ENCODE data around the gene CACNB1. TPM values are rescaled to one million over a fixed set of nuclear protein-coding genes. Genes with fewer than 3 reads are reported as not detected.

Gene CACNB1
- polyA plus RNA-seq, 4 donors = 8.0 to 14.7 (median 8.4) TPM

DNA sequence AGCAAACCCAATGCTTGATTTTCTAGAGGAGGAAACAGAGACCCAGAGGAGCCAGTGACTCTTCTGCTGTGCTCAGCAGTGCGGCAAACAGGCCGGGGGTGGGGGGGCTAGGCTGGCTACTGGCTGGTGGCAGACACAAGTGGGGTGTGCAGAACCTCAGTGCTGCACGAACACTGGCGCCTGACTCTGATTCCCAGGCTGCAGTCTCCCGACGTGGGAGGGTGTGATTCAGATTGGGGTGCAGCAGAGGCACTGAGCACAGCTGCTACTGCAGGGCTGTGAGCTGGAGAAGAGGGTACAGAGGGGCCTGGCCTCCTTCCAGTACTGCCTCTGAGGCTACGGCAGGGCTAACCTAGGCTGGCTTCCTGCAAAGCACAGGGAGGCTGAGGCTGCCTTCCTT, 10.7 kb upstream of the CACNB1 start:
- no peak for DNase-seq (ENCODE audit: low read depth in 4 of 4, low spot score in 3 of 4)

DNA sequence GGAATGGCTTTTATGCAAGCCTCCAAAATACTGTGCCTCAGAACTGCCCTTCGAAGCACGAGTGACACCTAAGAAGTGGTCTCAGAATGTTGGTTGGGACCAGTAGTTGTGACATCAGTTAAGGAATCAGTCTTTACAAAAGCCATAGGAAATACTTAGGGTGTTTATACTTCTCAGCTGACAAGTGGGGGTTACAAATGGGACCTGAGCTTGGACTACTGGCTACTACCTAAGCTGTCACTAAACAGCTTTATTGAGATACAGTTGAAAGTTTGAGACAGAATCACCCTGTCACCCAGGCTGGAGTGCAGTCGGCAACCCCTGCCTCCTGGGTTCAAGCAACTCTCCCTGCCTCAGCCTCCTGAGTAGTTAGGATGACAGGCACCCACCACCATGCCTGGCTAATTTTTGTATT, 7.7 kb upstream of the CACNB1 start:
- DNase-seq (ENCODE audit: low read depth in 4 of 4, low spot score in 3 of 4) = no peak

DNA sequence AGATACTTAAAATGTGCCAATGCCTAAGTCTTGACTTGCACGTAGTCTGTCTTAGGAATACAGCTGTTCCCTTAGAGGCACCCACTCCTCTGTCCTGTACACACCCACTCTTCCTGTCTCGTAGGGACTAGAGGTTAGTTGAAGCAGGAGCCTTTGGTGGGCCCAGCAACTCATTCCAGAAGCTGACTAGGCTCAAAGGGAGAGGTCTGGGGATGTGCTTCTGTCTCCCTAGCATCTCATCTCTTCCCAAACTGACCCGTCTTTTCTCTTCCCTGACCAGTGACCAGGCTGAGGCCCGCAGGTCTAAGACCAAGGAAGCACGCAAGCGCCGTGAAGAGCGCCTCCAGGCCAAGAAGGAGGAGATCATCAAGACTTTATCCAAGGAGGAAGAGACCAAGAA, 6.8 kb upstream of the CACNB1 start:
- no peak for DNase-seq (ENCODE audit: low read depth in 4 of 4, low spot score in 3 of 4)

GRCh38 chr17:39200957-39201510, 3.6 kb upstream of the CACNB1 start:
- DNase-seq (ENCODE audit: low read depth in 4 of 4, low spot score in 3 of 4) = no peak

- DNase-seq (ENCODE audit: low read depth in 4 of 4, low spot score in 3 of 4) = peak in 3 of 4 donors; percentile 84 to 90 (median 88)
Measured at GRCh38 chr17:39200070-39200879, 2.8 kb upstream of the CACNB1 start, which contains the start of gene RPL19. Gene RPL19, plus strand, starts transcription at chr17:39200283. Its CDS starts 62 bp downstream, at chr17:39200345.

DNA sequence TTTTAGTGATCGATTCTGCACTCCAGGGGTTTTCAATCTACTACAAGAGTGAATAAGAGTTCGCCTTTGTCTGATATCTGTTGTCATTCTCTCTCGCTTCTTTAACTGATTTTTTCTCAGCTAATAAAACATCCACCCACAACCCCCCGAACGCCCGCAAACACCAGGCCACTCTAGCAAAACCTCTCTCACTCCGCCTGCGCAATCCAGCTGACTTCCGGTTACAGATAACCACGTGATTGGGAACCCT, 2.3 kb upstream of the CACNB1 start:
- peak in 1 of 4 donors; percentile 88 for DNase-seq (ENCODE audit: low read depth in 4 of 4, low spot score in 3 of 4)

- DNase-seq (ENCODE audit: low read depth in 4 of 4, low spot score in 3 of 4) = no peak
Measured at GRCh38 chr17:39198186-39198566, 707 bp upstream of the CACNB1 start.

DNA sequence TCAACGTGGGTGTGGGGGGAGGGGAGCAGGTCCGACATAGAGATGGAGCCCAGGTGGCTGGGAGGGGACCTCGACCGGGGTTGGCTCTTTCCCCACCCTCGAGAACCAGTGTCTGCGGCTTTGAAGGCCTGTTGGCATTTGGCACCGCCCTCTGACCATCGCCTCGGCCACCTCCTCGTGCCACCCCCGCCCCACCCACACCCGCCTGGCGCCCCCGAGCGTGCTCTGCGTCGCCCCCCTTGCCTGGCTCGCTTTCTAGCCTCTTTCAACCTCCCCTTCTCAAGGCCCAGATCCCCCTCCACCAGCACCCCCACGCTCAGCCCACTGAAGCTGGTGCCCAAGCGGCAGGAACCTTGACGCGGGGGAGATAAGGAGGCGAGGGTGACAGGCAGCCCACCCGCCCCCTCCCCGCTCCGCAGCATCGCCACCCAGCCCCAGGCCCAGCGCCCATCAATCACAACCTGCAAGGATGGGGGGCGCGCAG, 619 bp downstream of the CACNB1 start:
- no peak for DNase-seq (ENCODE audit: low read depth in 4 of 4, low spot score in 3 of 4)

DNA sequence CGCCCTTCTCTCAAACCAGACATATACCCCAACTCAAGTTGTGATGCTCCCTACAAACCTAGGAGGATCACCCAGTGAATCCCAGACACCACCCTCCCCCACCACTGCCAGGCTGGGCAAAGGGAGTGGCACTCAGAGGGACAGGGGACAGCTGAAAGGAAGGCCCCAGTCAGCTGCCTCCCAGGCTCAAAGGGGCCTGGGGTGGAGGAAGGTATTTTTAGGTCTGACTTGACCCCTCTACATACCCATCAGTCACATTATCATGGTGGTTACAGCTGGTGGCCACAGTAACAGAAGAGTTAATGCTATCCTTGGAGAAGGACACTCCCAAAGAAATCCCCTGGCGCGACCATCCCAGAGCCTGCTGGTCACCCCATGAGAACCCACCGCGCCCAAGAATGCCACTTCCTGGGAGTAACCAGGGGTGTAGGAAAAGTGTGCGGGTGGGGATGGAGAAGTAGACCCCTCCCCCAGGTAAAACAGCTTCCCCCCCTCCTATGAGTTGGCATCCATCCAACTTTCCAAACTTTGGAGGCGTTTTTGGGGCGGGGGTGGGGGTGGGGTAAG, 1.1 kb downstream of the CACNB1 start:
- DNase-seq (ENCODE audit: low read depth in 4 of 4, low spot score in 3 of 4) = no peak

DNA sequence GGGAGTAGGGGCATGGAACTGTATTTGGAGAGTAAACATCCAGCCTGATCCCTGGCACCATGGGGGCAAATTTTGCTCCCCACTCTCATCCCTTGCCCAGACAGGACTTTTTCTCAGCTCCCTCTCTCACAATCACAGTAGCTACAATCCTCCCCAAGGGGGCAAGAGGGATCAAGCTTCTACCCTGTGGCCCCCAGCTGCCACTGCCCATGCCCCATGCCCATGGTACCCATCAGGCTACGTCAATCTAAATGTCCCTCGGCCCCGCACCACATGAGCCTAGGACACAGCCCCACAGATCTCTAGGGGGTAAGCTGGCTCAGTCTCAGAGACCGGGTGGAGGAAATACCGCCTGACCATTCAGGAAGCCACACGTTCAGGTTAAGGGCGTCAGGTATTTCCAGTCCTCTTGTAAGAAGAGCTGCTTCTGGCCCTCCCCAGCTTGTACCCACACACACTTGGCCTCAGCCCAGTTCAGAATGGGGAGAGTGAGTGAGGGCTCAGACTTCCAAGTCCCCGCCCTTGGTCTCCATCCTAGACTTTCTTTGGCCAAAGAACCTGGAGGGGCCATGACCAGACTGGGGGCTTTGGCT, 1.8 kb downstream of the CACNB1 start:
- DNase-seq (ENCODE audit: low read depth in 4 of 4, low spot score in 3 of 4) = no peak

GRCh38 chr17:39194985-39195524, 2.4 kb downstream of the CACNB1 start:
- no peak for DNase-seq (ENCODE audit: low read depth in 4 of 4, low spot score in 3 of 4)

DNA sequence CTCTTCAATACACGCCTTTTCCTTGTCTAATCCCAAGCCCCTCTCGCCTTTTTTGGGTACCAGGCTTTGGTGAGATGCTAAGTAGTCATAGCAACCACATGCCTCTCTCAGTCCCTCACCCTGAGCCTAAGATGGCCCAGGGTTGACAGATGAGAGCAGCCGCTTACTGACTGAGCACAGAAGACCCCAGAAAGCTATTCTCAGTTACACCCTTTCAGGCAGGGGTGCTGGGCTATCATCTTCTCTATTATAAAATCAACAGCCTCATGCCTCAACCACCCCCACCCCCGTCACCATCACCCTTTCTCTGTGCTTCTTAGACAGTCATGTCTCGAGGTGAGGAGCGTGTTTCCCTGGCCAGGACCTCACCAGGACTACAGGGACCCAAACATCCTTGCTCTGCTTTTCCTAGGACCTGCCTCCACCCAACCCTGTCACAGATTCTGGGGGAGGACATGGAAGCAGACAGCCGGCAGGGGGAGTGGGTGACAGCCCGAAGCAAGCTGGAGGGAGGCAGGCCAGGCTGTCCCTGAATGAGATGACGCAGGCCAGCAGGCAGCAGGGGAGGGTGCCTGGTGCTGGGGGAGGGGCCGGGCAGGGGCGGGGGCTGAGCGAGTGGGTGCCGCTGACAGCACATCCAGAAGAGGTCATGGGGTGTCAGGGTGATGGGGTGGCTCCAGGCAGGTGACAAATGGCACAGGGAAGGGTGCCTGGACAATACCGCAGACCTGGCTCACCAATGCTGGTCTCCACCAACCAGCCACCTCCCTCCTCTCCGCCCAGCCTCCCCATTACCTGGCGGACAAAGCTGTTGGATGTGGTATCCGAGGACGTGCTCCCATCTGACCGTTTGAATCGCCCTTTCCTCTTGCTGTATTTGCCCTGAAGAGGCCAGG, 3.1 kb downstream of the CACNB1 start:
- no peak for DNase-seq (ENCODE audit: low read depth in 4 of 4, low spot score in 3 of 4)

DNA sequence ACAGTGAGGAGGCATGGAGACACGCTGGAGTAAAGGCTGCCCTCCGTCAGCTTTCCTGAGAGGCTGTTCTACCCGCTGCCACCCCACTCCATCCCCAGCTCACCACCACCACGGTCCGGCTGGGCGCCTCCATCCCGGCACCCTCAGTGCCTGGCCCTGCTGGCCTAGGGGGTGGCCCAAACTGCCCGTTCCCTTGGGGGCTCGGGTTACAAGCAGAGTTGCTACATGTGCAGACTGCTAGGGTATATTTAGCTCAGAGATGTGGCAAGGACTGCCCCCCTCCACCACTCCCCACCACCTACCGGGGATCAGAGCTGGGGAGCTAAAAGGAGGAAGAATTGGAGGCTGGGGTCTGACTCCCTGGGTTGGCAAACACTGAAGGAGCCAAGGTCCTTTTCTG, 4.1 kb downstream of the CACNB1 start:
- DNase-seq (ENCODE audit: low read depth in 4 of 4, low spot score in 3 of 4) = no peak

DNA sequence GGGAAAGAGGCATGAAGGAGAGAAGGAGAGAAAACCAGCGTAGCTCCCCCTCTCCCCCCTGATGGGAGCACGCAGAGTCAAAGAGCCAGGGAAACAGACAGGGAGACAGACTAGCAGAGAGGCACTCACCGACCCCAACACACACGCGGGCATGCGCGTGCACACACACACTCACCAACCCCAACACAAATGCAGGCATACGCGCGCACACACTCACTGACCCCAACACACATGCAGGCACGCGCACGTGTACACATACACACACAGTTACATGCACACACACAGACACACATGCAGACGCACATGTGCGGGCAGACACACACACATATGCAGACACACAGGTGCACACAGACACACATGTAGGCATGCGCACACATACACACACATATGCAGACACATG, 4.6 kb downstream of the CACNB1 start:
- no peak for DNase-seq (ENCODE audit: low read depth in 4 of 4, low spot score in 3 of 4)

GRCh38 chr17:39191750-39192510, 5.5 kb downstream of the CACNB1 start:
- no peak for DNase-seq (ENCODE audit: low read depth in 4 of 4, low spot score in 3 of 4)

- DNase-seq (ENCODE audit: low read depth in 4 of 4, low spot score in 3 of 4) = no peak
Measured at GRCh38 chr17:39187152-39187830, 10.2 kb downstream of the CACNB1 start.

DNA sequence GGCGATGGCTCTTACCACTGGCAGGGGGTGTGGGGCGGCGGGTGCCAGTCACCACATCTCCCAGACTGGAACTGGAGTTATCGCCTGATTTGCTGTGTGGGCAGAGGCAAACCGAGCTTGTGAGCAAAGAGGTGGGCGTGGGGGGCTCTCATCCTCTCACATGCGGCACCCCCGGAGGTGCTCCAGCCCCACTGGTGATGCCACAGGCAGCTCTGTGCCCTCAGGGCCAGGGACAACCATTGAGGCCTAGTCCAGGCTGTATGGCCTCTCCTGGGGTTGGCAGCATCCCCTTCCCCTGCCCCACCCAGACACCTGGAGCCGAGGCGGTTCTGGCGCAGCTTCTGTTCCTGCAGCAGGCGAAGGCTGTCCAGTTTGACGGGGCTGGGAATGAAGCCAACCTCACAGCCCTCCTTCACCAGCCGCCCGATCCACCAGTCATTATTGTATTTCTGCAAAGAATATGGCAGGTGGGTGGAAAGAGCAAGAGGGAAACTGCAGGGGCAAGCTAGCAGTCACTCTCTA, 10.9 kb downstream of the CACNB1 start:
- no peak for DNase-seq (ENCODE audit: low read depth in 4 of 4, low spot score in 3 of 4)

GRCh38 chr17:39183720-39184119, 13.7 kb downstream of the CACNB1 start:
- DNase-seq (ENCODE audit: low read depth in 4 of 4, low spot score in 3 of 4) = no peak

DNA sequence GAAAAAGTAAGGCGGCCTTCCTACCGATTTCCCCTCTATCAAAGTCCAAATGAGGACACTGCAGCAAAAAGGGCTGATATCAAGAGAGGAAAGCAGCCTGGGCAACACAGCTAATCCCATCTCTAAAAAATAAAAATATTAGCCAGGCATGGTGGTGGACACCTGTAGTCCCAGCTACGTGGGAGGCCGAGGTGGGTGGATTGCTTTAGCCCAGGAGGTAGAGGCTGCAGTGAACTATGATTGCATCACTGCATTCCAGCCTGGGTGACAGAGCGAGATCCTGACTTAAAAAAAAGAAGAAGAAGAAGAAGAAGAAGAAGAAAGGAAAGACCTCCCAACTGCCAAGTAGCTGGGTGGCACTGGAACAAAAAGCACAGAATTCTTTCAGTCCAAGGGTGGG, 14.4 kb downstream of the CACNB1 start:
- DNase-seq (ENCODE audit: low read depth in 4 of 4, low spot score in 3 of 4) = no peak

All from left renal pelvis (tissue), 4 donors.